ENCODE results near the gene GNG2.

The GNG2 gene

GRCh38 chr14:51942971-51943370 lies 82.6 kb downstream of the GNG2 start:
- WGBS = 97% methylated on average over 2 of the region's 2 CpGs
- H3K4me1 ChIP-seq (ENCODE audit: insufficient read depth, low read length) = no peaks in the 10 kb centered on the region
- H3K9ac ChIP-seq (ENCODE audit: low read depth, low read length) = no peak overlapping the region
- no peak overlapping the region for H3K27ac ChIP-seq (ENCODE audit: low read depth, low read length)
- no peaks in the 10 kb centered on the region for H3K36me3 ChIP-seq (ENCODE audit: insufficient read depth, low read length)
- H3K4me3 ChIP-seq (ENCODE audit: low read length) = no peak overlapping the region
- peaks cover 4% of the 10 kb centered on the region; the same call in 1 of the 2 replicates for H3K9me3 ChIP-seq (ENCODE audit: insufficient read depth, low read depth, low read length)
- H3K27me3 ChIP-seq (ENCODE audit: insufficient read depth, low read length) = no peaks in the 10 kb centered on the region

- Histone ChIP-seq H3K9me3 (ENCODE audit: insufficient read depth, low read depth, low read length) (peaks cover 6% of the 10 kb centered on the region; the same call in 1 of the 2 replicates), H3K27ac (ENCODE audit: low read depth, low read length) (no peak overlapping the region), H3K4me1 (ENCODE audit: insufficient read depth, low read length) (no peaks in the 10 kb centered on the region), H3K9ac (ENCODE audit: low read depth, low read length) (no peak overlapping the region), H3K36me3 (ENCODE audit: insufficient read depth, low read length) (no peaks in the 10 kb centered on the region), H3K27me3 (ENCODE audit: insufficient read depth, low read length) (no peaks in the 10 kb centered on the region), H3K4me3 (ENCODE audit: low read length) (no peak overlapping the region)
- 87% methylated on average over 2 of the region's 2 CpGs for WGBS
These were observed 89.6 kb downstream of the GNG2 start for GRCh38 chr14:51950007-51950406.

- Histone ChIP-seq H3K27me3 (ENCODE audit: insufficient read depth, low read length) (no peaks in the 10 kb centered on the region), H3K36me3 (ENCODE audit: insufficient read depth, low read length) (no peaks in the 10 kb centered on the region)
- 83% methylated on average over 2 of the region's 3 CpGs for WGBS
These were observed 91.2 kb downstream of the GNG2 start for GRCh38 chr14:51951656-51952055.

GRCh38 chr14:51954031-51954430 lies 93.6 kb downstream of the GNG2 start:
- Histone ChIP-seq H3K9me3 (ENCODE audit: insufficient read depth, low read depth, low read length) (peaks cover 12% of the 10 kb centered on the region; the same call in 1 of the 2 replicates), H3K4me1 (ENCODE audit: insufficient read depth, low read length) (no peaks in the 10 kb centered on the region), H3K27me3 (ENCODE audit: insufficient read depth, low read length) (no peaks in the 10 kb centered on the region), H3K36me3 (ENCODE audit: insufficient read depth, low read length) (no peaks in the 10 kb centered on the region), H3K9ac (ENCODE audit: low read depth, low read length) (no peak overlapping the region), H3K27ac (ENCODE audit: low read depth, low read length) (no peak overlapping the region), H3K4me3 (ENCODE audit: low read length) (no peak overlapping the region)
- WGBS = 100% methylated on average over 1 of the region's 2 CpGs

More at GRCh38 chr14:51951656-51952055, 91.2 kb downstream of the GNG2 start:
- no peak overlapping the region for H3K27ac ChIP-seq (ENCODE audit: low read depth, low read length)
- H3K9ac ChIP-seq (ENCODE audit: low read depth, low read length) = no peak overlapping the region
- peaks cover 6% of the 10 kb centered on the region; the same call in 1 of the 2 replicates for H3K9me3 ChIP-seq (ENCODE audit: insufficient read depth, low read depth, low read length)
- no peaks in the 10 kb centered on the region for H3K4me1 ChIP-seq (ENCODE audit: insufficient read depth, low read length)
- no peak overlapping the region for H3K4me3 ChIP-seq (ENCODE audit: low read length)

GRCh38 chr14:51954657-51955056 lies 94.2 kb downstream of the GNG2 start:
- no peaks in the 10 kb centered on the region for H3K36me3 ChIP-seq (ENCODE audit: insufficient read depth, low read length)
- no peaks in the 10 kb centered on the region for H3K27me3 ChIP-seq (ENCODE audit: insufficient read depth, low read length)
- H3K9ac ChIP-seq (ENCODE audit: low read depth, low read length) = no peak overlapping the region
- peaks cover 14% of the 10 kb centered on the region; the same call in 1 of the 2 replicates for H3K9me3 ChIP-seq (ENCODE audit: insufficient read depth, low read depth, low read length)
- no peak overlapping the region for H3K27ac ChIP-seq (ENCODE audit: low read depth, low read length)
- no peak overlapping the region for H3K4me3 ChIP-seq (ENCODE audit: low read length)
- H3K4me1 ChIP-seq (ENCODE audit: insufficient read depth, low read length) = no peaks in the 10 kb centered on the region
- WGBS = 93% methylated on average over 3 of the region's 3 CpGs

GRCh38 chr14:51957950-51958349 lies 97.5 kb downstream of the GNG2 start:
- H3K36me3 ChIP-seq (ENCODE audit: insufficient read depth, low read length) = no peaks in the 10 kb centered on the region
- 90% methylated on average over 2 of the region's 2 CpGs for WGBS

GRCh38 chr14:51959928-51960327 lies 99.5 kb downstream of the GNG2 start:
- peaks cover 14% of the 10 kb centered on the region; the same call in 1 of the 2 replicates for H3K9me3 ChIP-seq (ENCODE audit: insufficient read depth, low read depth, low read length)
- no peaks in the 10 kb centered on the region for H3K27me3 ChIP-seq (ENCODE audit: insufficient read depth, low read length)
- no peak overlapping the region for H3K4me3 ChIP-seq (ENCODE audit: low read length)
- H3K36me3 ChIP-seq (ENCODE audit: insufficient read depth, low read length) = no peaks in the 10 kb centered on the region
- no peak overlapping the region for H3K9ac ChIP-seq (ENCODE audit: low read depth, low read length)
- no peak overlapping the region for H3K27ac ChIP-seq (ENCODE audit: low read depth, low read length)
- WGBS = no CpG with 5 or more reads among the region's 1 CpG
- H3K4me1 ChIP-seq (ENCODE audit: insufficient read depth, low read length) = peaks cover 7% of the 10 kb centered on the region; the same call in 1 of the 2 replicates

More at GRCh38 chr14:51957950-51958349, 97.5 kb downstream of the GNG2 start:
- Histone ChIP-seq H3K27ac (ENCODE audit: low read depth, low read length) (no peak overlapping the region), H3K9ac (ENCODE audit: low read depth, low read length) (no peak overlapping the region), H3K27me3 (ENCODE audit: insufficient read depth, low read length) (no peaks in the 10 kb centered on the region), H3K4me3 (ENCODE audit: low read length) (no peak overlapping the region), H3K9me3 (ENCODE audit: insufficient read depth, low read depth, low read length) (peaks cover 14% of the 10 kb centered on the region; the same call in 1 of the 2 replicates), H3K4me1 (ENCODE audit: insufficient read depth, low read length) (peaks cover 5% of the 10 kb centered on the region; the same call in 1 of the 2 replicates)

GRCh38 chr14:51960866-51961265 lies 100.5 kb downstream of the GNG2 start:
- H3K9me3 ChIP-seq (ENCODE audit: insufficient read depth, low read depth, low read length) = peaks cover 14% of the 10 kb centered on the region; the same call in 1 of the 2 replicates
- H3K4me3 ChIP-seq (ENCODE audit: low read length) = no peak overlapping the region
- no peak overlapping the region for H3K27ac ChIP-seq (ENCODE audit: low read depth, low read length)
- H3K9ac ChIP-seq (ENCODE audit: low read depth, low read length) = no peak overlapping the region
- peaks cover 7% of the 10 kb centered on the region; the same call in 1 of the 2 replicates for H3K4me1 ChIP-seq (ENCODE audit: insufficient read depth, low read length)
- no peaks in the 10 kb centered on the region for H3K27me3 ChIP-seq (ENCODE audit: insufficient read depth, low read length)
- H3K36me3 ChIP-seq (ENCODE audit: insufficient read depth, low read length) = no peaks in the 10 kb centered on the region

GRCh38 chr14:51962711-51963110 lies 102.3 kb downstream of the GNG2 start:
- Histone ChIP-seq H3K27me3 (ENCODE audit: insufficient read depth, low read length) (no peaks in the 10 kb centered on the region), H3K9ac (ENCODE audit: low read depth, low read length) (no peak overlapping the region), H3K36me3 (ENCODE audit: insufficient read depth, low read length) (no peaks in the 10 kb centered on the region), H3K27ac (ENCODE audit: low read depth, low read length) (no peak overlapping the region), H3K4me1 (ENCODE audit: insufficient read depth, low read length) (peaks cover 7% of the 10 kb centered on the region; the same call in 1 of the 2 replicates), H3K4me3 (ENCODE audit: low read length) (no peak overlapping the region), H3K9me3 (ENCODE audit: insufficient read depth, low read depth, low read length) (peaks cover 14% of the 10 kb centered on the region; the same call in 1 of the 2 replicates)
- 81% methylated on average over 2 of the region's 3 CpGs for WGBS

GRCh38 chr14:51963286-51963685 lies 102.9 kb downstream of the GNG2 start:
- Histone ChIP-seq H3K4me1 (ENCODE audit: insufficient read depth, low read length) (peaks cover 7% of the 10 kb centered on the region; the same call in 1 of the 2 replicates), H3K4me3 (ENCODE audit: low read length) (no peak overlapping the region), H3K9me3 (ENCODE audit: insufficient read depth, low read depth, low read length) (peaks cover 9% of the 10 kb centered on the region; the same call in 1 of the 2 replicates), H3K36me3 (ENCODE audit: insufficient read depth, low read length) (no peaks in the 10 kb centered on the region), H3K27ac (ENCODE audit: low read depth, low read length) (no peak overlapping the region), H3K9ac (ENCODE audit: low read depth, low read length) (no peak overlapping the region), H3K27me3 (ENCODE audit: insufficient read depth, low read length) (no peaks in the 10 kb centered on the region)
- WGBS = 94% methylated on average over 4 of the region's 4 CpGs

GRCh38 chr14:51967521-51967920 lies 107.1 kb downstream of the GNG2 start:
- no peaks in the 10 kb centered on the region for H3K36me3 ChIP-seq (ENCODE audit: insufficient read depth, low read length)
- H3K9me3 ChIP-seq (ENCODE audit: insufficient read depth, low read depth, low read length) = no peaks in the 10 kb centered on the region
- WGBS = 100% methylated on average over 2 of the region's 2 CpGs

More at GRCh38 chr14:51967521-51967920, 107.1 kb downstream of the GNG2 start:
- no peak overlapping the region for H3K9ac ChIP-seq (ENCODE audit: low read depth, low read length)
- H3K4me3 ChIP-seq (ENCODE audit: low read length) = no peak overlapping the region
- H3K27me3 ChIP-seq (ENCODE audit: insufficient read depth, low read length) = no peaks in the 10 kb centered on the region
- H3K27ac ChIP-seq (ENCODE audit: low read depth, low read length) = no peak overlapping the region
- H3K4me1 ChIP-seq (ENCODE audit: insufficient read depth, low read length) = peaks cover 5% of the 10 kb centered on the region; the same call in 1 of the 2 replicates
